ENCODE results near the gene NTRK1. TPM values are rescaled to one million over a fixed set of nuclear protein-coding genes. Genes with fewer than 3 reads are reported as not detected.
A peak's percentile ranks its signal among the peaks of the same experiment; 100 is the strongest.

Gene NTRK1
- total RNA-seq, 1 experiment from 2014 or later, result 0.24 TPM

DNA sequence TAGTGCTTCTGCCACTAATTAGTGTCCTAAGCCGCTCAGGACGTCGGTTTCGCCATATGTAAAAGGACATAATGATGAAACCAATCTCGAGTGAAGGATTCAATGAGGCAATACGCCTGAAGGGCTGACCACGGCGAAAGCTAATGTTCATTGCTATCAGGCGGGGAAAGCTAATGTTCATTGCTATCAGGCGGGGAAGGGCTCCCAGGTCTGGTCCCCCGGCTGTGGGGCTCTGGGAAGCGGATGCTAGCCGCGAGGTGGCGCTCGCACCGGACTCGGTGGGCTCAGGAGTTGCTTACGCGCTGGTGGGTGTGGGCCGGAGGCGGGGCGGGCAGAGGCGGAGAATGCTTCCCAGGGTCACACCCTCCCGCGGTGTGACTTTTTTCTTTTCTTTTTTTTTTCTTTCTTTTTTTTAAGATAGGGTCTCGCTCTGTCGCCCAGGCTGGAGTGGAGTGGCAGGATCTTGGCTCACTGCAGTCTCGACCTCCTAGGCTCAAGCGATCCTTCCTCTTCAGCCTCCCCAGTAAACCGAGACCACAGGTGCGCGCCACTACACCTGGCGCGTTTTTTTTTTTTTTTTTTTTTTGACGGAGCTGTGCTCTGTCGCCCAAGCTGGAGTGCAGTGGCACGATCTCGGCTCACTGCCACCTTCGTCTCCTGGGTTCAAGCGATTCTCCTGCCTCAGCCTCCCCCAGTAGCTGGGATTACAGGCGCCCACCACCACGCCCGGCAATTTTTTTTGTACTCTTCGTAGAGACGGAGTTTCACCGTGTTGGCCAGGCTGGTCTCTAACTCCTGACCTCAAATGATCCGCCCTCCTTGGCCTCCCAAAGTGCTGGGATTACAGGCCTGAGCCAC is 31.8 kb downstream of the NTRK1 start:
- no peak overlapping the region for H2BK5ac ChIP-seq (ENCODE audit: insufficient read length, low read length)
- Mint-ChIP-seq H3K27me3 (ENCODE audit: low read depth) (peaks cover 84% of the 10 kb centered on the region), H3K4me1 (peaks cover 22 to 41% of the 10 kb centered on the region in 2 experiments), H3K36me3 (ENCODE audit: insufficient read depth in 1 of 3, low read depth in 3 of 3) (no peaks in the 10 kb centered on the region), H3K9me3 (no peaks in the 10 kb centered on the region; a peak in 2 of 5 replicates), H3K4me3 (peak overlapping the region; percentile 46 to 76), H3K27ac (no peak overlapping the region)
- H2AFZ ChIP-seq (ENCODE audit: low read length), result no peak overlapping the region
- H3K4me2 ChIP-seq (ENCODE audit: insufficient read depth, insufficient read length, low read length), result peak overlapping the region; percentile 38
- H4K91ac ChIP-seq (ENCODE audit: insufficient read length, low read depth, low read length), result no peak overlapping the region
- no peak overlapping the region for H3T11ph ChIP-seq (ENCODE audit: low read length)
- H2BK12ac ChIP-seq (ENCODE audit: insufficient read length, low read depth, low read length), result no peak overlapping the region
- H3K9me3 ChIP-seq (ENCODE audit: control insufficient read depth, low read depth, low read length), result no peaks in the 10 kb centered on the region
- H2BK15ac ChIP-seq (ENCODE audit: low read depth, low read length), result no peak overlapping the region
- no peaks in the 10 kb centered on the region for H3K4me1 ChIP-seq (ENCODE audit: insufficient read depth, low read length)
- no peak overlapping the region for H3K4ac ChIP-seq (ENCODE audit: low read depth, low read length)
- DNase-seq, result peak; percentile 93
- H3K79me2 ChIP-seq (ENCODE audit: insufficient read depth, low read length), result no peaks in the 10 kb centered on the region
- H4K20me1 ChIP-seq (ENCODE audit: control insufficient read depth, insufficient read depth, insufficient read length), result no peaks in the 10 kb centered on the region
- H3K23me2 ChIP-seq (ENCODE audit: insufficient read length, low read depth, low read length, poor library complexity, severe bottlenecking), result no peaks in the 10 kb centered on the region
- no peak overlapping the region for H4K8ac ChIP-seq (replicated peaks; ENCODE audit: insufficient read length, low read depth, low read length)
- no peak overlapping the region for H3K23ac ChIP-seq (ENCODE audit: insufficient read length, low read depth, low read length)
- no peak overlapping the region for H3K27ac ChIP-seq (ENCODE audit: insufficient read length, low read depth, low read length)
- no peak overlapping the region for H3K18ac ChIP-seq (ENCODE audit: insufficient read length, low read depth, low read length)
- TF ChIP-seq CTCF (conservative IDR thresholded peaks at IDR 0.05), result peak; percentile 95
- WGBS (ENCODE audit: extremely low coverage, insufficient read length, low lambda C conversion rate), result no CpG with 5 or more reads among the region's 48 CpGs
- H3K9ac ChIP-seq (ENCODE audit: extremely low read depth, insufficient read length, low read length), result no peak overlapping the region
- no peak overlapping the region for H2BK120ac ChIP-seq (ENCODE audit: low read depth, low read length, poor library complexity, severe bottlenecking)
- H3K56ac ChIP-seq (ENCODE audit: insufficient read length, low read depth, low read length), result no peak overlapping the region
- H4K5ac ChIP-seq (ENCODE audit: insufficient read length, low read depth, low read length), result no peak overlapping the region
- no peak overlapping the region for H2AK5ac ChIP-seq (ENCODE audit: insufficient read length, low read length)
- H3K79me1 ChIP-seq (ENCODE audit: insufficient read depth, low read depth, low read length, poor library complexity, severe bottlenecking), result no peaks in the 10 kb centered on the region
- peaks cover 21% of the 10 kb centered on the region; the same call in 1 of the 2 replicates for H3K27me3 ChIP-seq (ENCODE audit: insufficient read depth, low read length)
- H3K14ac ChIP-seq (ENCODE audit: insufficient read depth, low read length), result no peak overlapping the region
- H2BK20ac ChIP-seq (ENCODE audit: low read depth, low read length, poor library complexity, severe bottlenecking), result no peak overlapping the region

All from H9 (cell line).